Activated CD4-positive, alpha-beta T cell treated with anti-CD3 and anti-CD28 coated beads for 36 hours (primary cell): ENCODE measurements around the gene LHFPL2. TPM values are rescaled to one million over a fixed set of nuclear protein-coding genes. Genes with fewer than 3 reads are reported as not detected.

Experiments used
- ATAC-seq: fragments of 200-7000 bp; cut with Tn5 transposase; one replicate; pipeline ENCODE4 v1.10.0; 2021; ENCODE audit warnings: mild to moderate bottlenecking, moderate library complexity
- CTCF ChIA-PET: fragments of 350-600 bp; sonication (Branson Sonifier 250); formaldehyde crosslinking; loops from one replicate; lab custom pipeline; 2021; ENCODE audit warnings: antibody characterized with exemption; lab: Charles Lee
- POLR2A ChIA-PET: fragments of 350-600 bp; sonication (Branson Sonifier 250); formaldehyde crosslinking; loops from one replicate; lab custom pipeline; 2021; ENCODE audit warnings: antibody characterized with exemption, inconsistent platforms; lab: Charles Lee
- DNase-seq: peaks from one replicate; pipeline ENCODE4 v3.0.0-alpha.2; 2020
- H3K27ac Mint-ChIP-seq: one replicate; pipeline ENCODE4 v1.8.0; 2021; ENCODE audit warnings: mixed read lengths
- H3K27me3 Mint-ChIP-seq: one replicate; pipeline ENCODE4 v1.8.0; 2021; ENCODE audit warnings: mixed read lengths
- H3K36me3 Mint-ChIP-seq: one replicate; pipeline ENCODE4 v1.8.0; 2021; ENCODE audit warnings: low read depth, mixed read lengths
- H3K4me1 Mint-ChIP-seq: one replicate; pipeline ENCODE4 v1.8.0; 2021; ENCODE audit warnings: mixed read lengths
- H3K4me3 Mint-ChIP-seq: one replicate; pipeline ENCODE4 v1.8.0; 2021; ENCODE audit warnings: mild to moderate bottlenecking, moderate library complexity, mixed read lengths
- H3K9me3 Mint-ChIP-seq: one replicate; pipeline ENCODE4 v1.8.0; 2021; ENCODE audit warnings: low read depth, mixed read lengths
- intact Hi-C, 2 experiments: fragments of 100-400 bp; cut with DNase I in 1 of 2; cut with micrococcal nuclease in 1 of 2; formaldehyde crosslinking; loops; one replicate each; pipeline versions ENCODE4 v1.14.2 to v1.15.1; 2022 to 2024; cut with DNase I, micrococcal nuclease
- total RNA-seq, 2 experiments: library from RNA; stranded (reverse); gene quantifications; one replicate each; pipeline ENCODE4 v1.2.3, GENCODE V29; 2021

Gene LHFPL2
- total RNA-seq, 2 experiments from 2014 or later: 0.14 to 0.21 TPM

DNA sequence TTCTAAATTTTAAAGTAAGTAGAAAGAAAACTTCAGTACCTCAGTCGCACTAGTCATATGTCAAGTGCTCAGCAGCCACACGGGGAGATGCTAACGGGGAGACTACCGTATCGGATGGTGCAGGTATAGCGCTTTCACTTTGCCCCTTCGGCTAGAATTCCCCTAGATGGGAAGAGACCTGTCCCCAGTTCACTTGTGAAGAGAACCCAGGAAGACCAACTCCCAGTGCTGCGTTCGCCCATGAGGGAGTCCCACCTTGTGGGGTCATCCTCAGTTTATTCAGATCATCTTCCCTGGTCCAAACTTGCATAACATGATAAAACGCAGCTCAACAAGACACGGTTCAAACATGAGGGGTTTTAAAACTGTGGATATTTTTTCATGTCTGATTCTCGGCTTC, 87.3 kb downstream of the LHFPL2 start:
- H3K36me3 Mint-ChIP-seq: no peaks in the 10 kb centered on the region
- H3K4me3 Mint-ChIP-seq: no peak overlapping the region
- no peaks in the 10 kb centered on the region for H3K9me3 Mint-ChIP-seq
- intact Hi-C loops: no loop called here
- POLR2A ChIA-PET: no interaction called here
- ATAC-seq: no peak
- H3K27me3 Mint-ChIP-seq: peaks cover 8% of the 10 kb centered on the region
- H3K4me1 Mint-ChIP-seq: no peaks in the 10 kb centered on the region
- CTCF ChIA-PET: no interaction called here
- no peak overlapping the region for H3K27ac Mint-ChIP-seq
- no peak for DNase-seq

DNA sequence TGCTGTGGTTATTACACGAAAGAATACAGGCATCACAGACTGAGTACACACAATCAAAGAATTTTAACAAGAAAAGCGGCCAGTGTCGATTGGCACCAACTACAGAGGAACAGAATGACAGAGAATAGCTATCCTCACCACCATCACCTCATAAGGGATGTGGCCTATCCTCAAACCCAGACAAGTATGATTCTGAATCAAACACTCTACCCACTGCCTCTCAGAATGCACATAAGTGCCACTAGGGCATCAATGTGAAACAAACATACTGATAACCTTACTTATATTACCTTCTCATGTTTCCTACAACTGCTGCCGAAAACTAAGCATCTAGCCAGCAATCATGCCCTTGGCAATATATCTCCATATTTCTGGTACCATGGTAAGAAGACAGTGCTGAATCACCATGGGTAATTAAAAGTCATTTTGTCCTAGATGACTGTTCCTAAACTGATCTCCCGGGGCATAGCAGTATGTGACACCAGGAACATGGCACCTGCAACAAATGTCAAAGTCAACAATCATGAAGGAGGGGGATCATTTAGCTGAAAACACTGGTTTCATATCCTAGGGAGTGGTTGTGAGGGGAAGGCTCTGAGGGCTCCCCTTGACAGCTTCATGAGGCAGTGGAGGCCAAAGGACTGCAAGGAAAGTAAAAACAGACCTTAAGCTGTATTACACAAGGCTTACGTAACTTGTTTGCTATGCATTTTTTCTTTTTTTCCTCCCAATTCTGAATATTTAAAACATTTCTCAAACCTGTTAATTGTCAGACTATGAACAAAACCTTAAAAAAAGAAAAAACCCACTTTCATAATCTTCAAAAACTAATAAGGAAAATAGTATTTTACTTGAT, 88.3 kb downstream of the LHFPL2 start:
- peak; percentile 60 for ATAC-seq
- H3K27me3 Mint-ChIP-seq: peaks cover 11% of the 10 kb centered on the region
- no peak overlapping the region for H3K4me3 Mint-ChIP-seq
- ChIA-PET POLR2A (interaction anchor here (0.6 kb wide), 1 partner anchor 18 kb away, joined by 3 read pairs; no protein-coding TSS in a partner anchor), CTCF (no interaction called here)
- H3K36me3 Mint-ChIP-seq: no peaks in the 10 kb centered on the region
- intact Hi-C loops: no loop called here
- H3K27ac Mint-ChIP-seq: no peak overlapping the region
- no peaks in the 10 kb centered on the region for H3K9me3 Mint-ChIP-seq
- H3K4me1 Mint-ChIP-seq: no peaks in the 10 kb centered on the region
- DNase-seq: no peak

DNA sequence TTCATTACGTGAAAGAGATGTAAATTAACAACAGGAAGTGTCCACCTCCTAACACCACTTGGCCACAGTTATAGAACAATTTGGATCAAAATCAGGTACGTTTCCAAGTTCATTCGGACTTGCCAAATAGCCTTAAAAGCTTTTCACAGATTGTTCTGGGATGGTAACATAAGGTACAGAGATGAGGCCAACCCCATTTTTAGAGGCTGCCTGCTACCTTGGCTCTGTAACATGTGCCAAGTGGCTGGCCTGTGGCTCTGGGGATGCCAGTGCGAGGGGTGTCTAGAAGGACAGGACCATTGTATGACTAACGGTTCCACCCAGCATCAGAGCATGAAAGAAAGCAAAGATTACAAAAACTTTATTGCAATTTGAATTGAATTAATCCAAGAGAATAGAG, 91.0 kb downstream of the LHFPL2 start:
- Mint-ChIP-seq H3K27me3 (peaks cover 16% of the 10 kb centered on the region), H3K27ac (no peak overlapping the region), H3K4me3 (no peak overlapping the region), H3K36me3 (no peaks in the 10 kb centered on the region), H3K9me3 (no peaks in the 10 kb centered on the region), H3K4me1 (no peaks in the 10 kb centered on the region)
- ChIA-PET CTCF (no interaction called here), POLR2A (no interaction called here)
- DNase-seq (no peak), ATAC-seq (no peak)
- intact Hi-C loops: no loop called here

DNA sequence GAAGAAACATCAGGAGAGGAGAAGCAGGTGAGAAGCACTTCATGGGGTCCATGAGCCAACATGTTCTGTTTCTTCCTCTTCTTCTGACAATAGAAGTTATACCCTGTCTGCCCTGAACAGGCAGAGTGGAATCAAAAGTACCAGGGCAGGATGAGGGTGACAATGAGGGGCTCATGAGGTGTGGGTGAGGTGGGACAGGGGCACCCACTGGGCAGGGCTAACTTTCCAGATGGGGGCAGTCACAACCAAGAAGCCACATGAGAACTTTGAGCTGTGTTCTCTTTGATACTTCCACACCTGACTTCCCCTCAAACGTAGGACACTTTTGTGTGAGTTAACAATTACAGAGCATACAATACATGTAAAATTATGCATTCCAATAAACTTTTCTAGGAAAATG, 92.7 kb downstream of the LHFPL2 start:
- no peak for DNase-seq
- H3K27ac Mint-ChIP-seq: no peak overlapping the region
- ATAC-seq: no peak
- no peaks in the 10 kb centered on the region for H3K36me3 Mint-ChIP-seq
- ChIA-PET POLR2A (no interaction called here), CTCF (no interaction called here)
- no peaks in the 10 kb centered on the region for H3K4me1 Mint-ChIP-seq
- intact Hi-C loops: no loop called here
- H3K4me3 Mint-ChIP-seq: no peak overlapping the region
- H3K27me3 Mint-ChIP-seq: peaks cover 14% of the 10 kb centered on the region
- no peaks in the 10 kb centered on the region for H3K9me3 Mint-ChIP-seq

DNA sequence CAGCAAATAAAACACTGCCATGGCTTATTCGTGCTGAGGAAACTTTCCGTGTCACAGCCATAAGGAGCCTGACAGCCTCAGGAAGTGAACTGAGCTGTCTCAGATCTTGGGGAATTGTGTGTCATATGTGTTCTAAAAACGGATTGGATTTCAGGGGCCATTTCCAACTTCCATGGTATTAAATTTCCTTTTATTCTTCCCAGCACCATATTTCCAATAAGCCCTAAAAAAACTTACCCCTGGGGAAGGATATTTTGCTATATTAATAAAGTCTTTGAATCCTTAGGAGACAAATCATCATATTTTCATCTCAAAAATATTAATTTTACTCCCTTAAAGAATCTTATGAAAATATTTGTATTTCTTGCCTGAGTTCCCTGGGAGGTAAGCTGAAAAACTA, 93.9 kb downstream of the LHFPL2 start:
- no peak for DNase-seq
- no peaks in the 10 kb centered on the region for H3K9me3 Mint-ChIP-seq
- intact Hi-C loops: no loop called here
- H3K4me3 Mint-ChIP-seq: no peak overlapping the region
- H3K27me3 Mint-ChIP-seq: peaks cover 13% of the 10 kb centered on the region
- ChIA-PET POLR2A (no interaction called here), CTCF (no interaction called here)
- H3K27ac Mint-ChIP-seq: no peak overlapping the region
- ATAC-seq: no peak
- no peaks in the 10 kb centered on the region for H3K4me1 Mint-ChIP-seq
- no peaks in the 10 kb centered on the region for H3K36me3 Mint-ChIP-seq

DNA sequence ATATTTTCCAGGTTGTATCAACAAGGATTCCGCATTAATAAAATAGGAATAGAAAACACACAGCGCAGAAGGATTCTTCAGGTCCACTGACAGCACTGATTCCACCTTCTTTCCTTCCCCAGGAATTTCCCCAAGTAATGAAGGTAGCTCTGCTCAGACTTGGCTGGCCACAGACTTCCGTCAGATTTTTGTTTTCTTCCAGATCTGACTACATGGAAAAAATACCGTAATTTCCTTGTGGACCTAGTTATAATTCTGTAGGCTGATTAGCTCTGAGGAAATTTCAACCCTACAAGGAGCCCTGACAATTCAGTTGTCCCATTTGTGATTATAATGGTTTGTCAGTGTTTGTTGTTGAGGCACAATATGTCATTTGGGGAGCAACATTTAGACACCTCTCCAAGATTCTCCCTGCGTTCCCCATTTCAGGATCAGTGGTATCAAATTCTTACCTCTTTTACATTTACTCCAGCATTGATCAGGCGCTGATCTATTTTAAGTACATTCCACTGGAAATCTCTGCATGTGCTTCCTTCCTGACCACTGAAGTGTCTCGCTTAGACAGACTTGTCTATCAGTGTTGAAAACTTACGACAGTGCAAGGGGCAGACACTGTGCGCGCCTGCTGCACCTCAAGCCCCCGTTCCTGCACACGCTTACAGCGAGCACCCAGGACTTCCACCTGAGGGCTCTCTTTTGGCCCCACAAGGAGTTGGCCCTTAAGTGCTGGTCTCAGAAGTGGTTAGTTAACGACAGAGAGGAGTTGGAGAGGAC, 94.8 kb downstream of the LHFPL2 start:
- no peak for ATAC-seq
- DNase-seq: no peak
- no peak overlapping the region for H3K27ac Mint-ChIP-seq
- ChIA-PET CTCF (interaction anchor here (0.7 kb wide), 1 partner anchor 227 kb away, joined by 3 read pairs; no protein-coding TSS in a partner anchor), POLR2A (no interaction called here)
- H3K4me3 Mint-ChIP-seq: no peak overlapping the region
- no peaks in the 10 kb centered on the region for H3K9me3 Mint-ChIP-seq
- H3K4me1 Mint-ChIP-seq: no peaks in the 10 kb centered on the region
- peaks cover 13% of the 10 kb centered on the region for H3K27me3 Mint-ChIP-seq
- H3K36me3 Mint-ChIP-seq: no peaks in the 10 kb centered on the region
- intact Hi-C loops: no loop called here

DNA sequence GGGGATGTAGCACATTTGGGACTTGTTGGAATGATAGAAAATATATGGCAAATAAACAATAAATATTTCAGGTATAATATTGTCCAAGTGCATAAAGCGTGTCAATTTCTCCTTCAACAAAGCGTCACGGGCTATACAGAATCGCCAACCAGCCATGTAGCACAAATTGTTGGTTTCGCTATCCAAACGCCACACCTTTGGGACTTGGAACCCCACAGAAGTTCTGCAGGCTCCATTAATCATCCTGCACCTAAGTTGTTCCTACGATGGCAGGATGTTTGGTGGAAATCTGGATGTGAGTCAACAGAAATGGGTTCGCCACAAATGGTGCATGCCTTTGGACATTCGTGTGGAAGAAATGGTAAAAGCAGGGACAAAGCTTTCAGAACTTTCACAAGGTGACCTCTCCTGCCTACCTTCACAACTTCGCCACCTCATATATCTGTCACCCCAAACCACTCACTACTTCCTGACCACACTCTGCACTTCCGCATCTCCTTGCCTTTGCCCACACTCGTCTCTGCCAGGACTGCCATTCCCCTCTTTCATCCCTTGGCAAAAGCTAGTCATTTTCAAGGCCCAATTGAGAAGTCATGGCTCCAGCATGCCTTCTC, 95.7 kb downstream of the LHFPL2 start:
- H3K4me3 Mint-ChIP-seq: no peak overlapping the region
- POLR2A ChIA-PET: no interaction called here
- intact Hi-C loops: no loop called here
- H3K4me1 Mint-ChIP-seq: no peaks in the 10 kb centered on the region
- H3K27ac Mint-ChIP-seq: no peak overlapping the region
- ATAC-seq (no peak), DNase-seq (no peak)
- peaks cover 11% of the 10 kb centered on the region for H3K27me3 Mint-ChIP-seq
- no peaks in the 10 kb centered on the region for H3K36me3 Mint-ChIP-seq
- H3K9me3 Mint-ChIP-seq: no peaks in the 10 kb centered on the region
- CTCF ChIA-PET: interaction anchor here (0.7 kb wide), 1 partner anchor 228 kb away, joined by 3 read pairs; no protein-coding TSS in a partner anchor

DNA sequence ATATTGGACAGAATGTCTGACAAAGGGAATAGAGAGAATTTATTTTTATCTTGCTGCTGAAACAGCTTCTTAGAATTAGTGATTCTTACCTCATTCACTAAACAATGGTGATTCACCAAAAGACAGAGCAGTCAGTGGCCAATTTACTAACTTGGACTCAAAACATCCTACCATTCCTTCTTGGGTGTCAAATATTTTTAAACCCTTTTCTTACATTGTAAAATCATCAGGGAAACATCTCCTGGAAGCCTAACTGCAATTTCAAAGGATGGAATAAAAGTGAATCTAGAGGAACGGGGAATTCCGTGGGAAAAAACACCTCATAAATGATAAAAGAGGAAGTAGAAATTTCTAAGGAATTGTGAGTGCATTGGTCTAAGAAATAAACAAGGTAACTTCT, 97.7 kb downstream of the LHFPL2 start:
- Mint-ChIP-seq H3K27ac (no peak overlapping the region), H3K36me3 (no peaks in the 10 kb centered on the region), H3K9me3 (no peaks in the 10 kb centered on the region), H3K4me1 (no peaks in the 10 kb centered on the region), H3K27me3 (peaks cover 11% of the 10 kb centered on the region), H3K4me3 (no peak overlapping the region)
- ChIA-PET CTCF (no interaction called here), POLR2A (no interaction called here)
- DNase-seq: no peak
- intact Hi-C loops: no loop called here
- ATAC-seq: no peak

DNA sequence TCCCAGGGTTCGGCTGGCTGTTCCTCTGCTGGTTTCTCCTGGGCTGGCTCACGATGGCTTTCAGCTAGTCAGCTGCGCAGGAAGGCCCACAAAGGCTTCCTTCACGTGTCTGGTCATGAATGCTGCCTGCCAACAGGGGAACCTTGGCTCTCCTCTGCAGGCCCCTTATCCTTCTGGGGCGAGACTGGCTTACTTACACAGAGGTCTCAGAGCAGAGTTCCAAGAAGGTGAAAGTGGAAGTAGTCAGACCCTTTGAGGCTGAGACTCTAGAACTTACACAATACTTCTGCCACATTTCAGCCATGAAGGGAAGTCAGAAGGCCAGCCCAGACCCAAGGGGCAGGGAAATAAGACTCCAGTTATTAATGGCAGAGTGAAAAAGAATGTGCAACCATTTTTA, 99.5 kb downstream of the LHFPL2 start:
- DNase-seq (no peak), ATAC-seq (no peak)
- H3K27ac Mint-ChIP-seq: no peak overlapping the region
- intact Hi-C loops: no loop called here
- H3K4me1 Mint-ChIP-seq: no peaks in the 10 kb centered on the region
- peaks cover 5% of the 10 kb centered on the region for H3K27me3 Mint-ChIP-seq
- no peaks in the 10 kb centered on the region for H3K9me3 Mint-ChIP-seq
- POLR2A ChIA-PET: no interaction called here
- no peak overlapping the region for H3K4me3 Mint-ChIP-seq
- H3K36me3 Mint-ChIP-seq: no peaks in the 10 kb centered on the region
- CTCF ChIA-PET: no interaction called here

DNA sequence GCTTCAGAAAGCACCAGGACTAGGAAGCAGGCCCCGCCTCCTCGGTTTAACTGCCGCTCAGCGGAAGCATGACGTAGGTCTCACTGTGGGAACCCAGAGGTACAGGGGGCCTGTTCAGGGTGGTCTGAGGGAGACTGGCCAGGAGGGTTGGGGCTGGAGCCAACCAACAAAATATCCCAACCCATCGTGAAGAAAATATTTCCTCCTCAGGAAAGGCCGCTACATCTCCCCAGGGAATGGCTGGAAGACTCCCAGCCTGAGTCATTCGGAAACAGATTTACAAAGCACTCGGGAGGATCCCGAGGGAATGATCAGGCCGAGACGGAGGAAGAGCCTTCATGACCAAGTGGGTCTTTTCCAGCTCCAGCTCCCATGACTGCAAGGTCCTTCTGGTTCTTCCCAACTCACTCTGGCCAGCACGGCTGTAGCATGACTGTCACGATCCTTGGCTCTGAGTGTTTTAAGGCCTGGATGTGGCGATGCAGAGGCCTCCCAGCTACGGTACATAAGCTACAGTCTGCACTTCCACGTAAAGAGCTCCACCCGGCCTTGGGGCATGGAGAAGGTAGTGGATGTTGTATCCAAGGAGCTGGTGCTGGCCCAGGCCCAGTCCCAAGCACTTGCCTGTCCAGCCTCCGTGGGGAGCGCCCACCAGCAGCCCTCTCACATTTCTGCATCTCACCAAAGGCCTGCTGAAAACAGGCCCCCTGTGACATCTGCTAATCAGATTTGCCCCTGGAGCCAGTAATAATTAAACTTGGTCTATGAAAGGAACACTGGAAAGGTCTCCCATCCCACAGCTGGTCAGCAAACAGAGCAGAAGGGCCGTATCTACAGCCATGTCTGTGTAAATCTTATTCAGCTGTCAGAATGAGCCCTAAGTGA, 100.6 kb downstream of the LHFPL2 start:
- POLR2A ChIA-PET: no interaction called here
- Mint-ChIP-seq H3K4me1 (no peaks in the 10 kb centered on the region), H3K36me3 (no peaks in the 10 kb centered on the region), H3K27me3 (peaks cover 3% of the 10 kb centered on the region), H3K4me3 (no peak overlapping the region), H3K27ac (no peak overlapping the region), H3K9me3 (no peaks in the 10 kb centered on the region)
- CTCF ChIA-PET: interaction anchor here (0.6 kb wide), 1 partner anchor 24 kb away, joined by 3 read pairs; no protein-coding TSS in a partner anchor
- ATAC-seq (no peak), DNase-seq (no peak)
- intact Hi-C loops: no loop called here

DNA sequence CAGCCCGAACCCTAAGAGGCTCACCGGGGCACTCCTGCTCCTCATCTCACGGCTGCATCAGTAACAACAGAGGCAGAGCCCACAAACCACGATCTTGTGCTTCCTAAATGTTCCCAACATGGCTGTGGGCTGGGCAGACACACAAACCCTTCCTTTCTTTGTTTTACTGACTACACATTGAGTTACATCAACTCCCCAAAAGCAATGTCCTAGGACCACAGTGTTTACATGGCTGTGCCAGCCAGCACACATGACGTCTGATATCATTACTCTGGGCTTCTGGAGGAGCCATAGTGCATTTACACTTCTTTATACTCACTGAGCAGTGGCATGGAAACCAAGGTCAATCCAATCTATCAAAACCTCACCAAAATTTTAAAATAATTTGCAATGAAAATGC, 101.4 kb downstream of the LHFPL2 start:
- intact Hi-C loops: no loop called here
- H3K4me1 Mint-ChIP-seq: no peaks in the 10 kb centered on the region
- peaks cover 2% of the 10 kb centered on the region for H3K27me3 Mint-ChIP-seq
- no peak overlapping the region for H3K4me3 Mint-ChIP-seq
- ATAC-seq (no peak), DNase-seq (no peak)
- no peaks in the 10 kb centered on the region for H3K36me3 Mint-ChIP-seq
- H3K9me3 Mint-ChIP-seq: no peaks in the 10 kb centered on the region
- ChIA-PET POLR2A (no interaction called here), CTCF (no interaction called here)
- no peak overlapping the region for H3K27ac Mint-ChIP-seq
